GM12892 (cell line): ENCODE data around the gene MINDY3.

ENCODE experiments used
- POLR2A ChIP-seq: IDR thresholded peaks from 2 replicates; pipeline ENCODE4 v1.6.1; 2011; ENCODE audit warnings: low read depth, low read length, control low read depth
- POLR2AphosphoS5 ChIP-seq: IDR thresholded peaks from 2 replicates; pipeline ENCODE4 v1.6.1; 2011; ENCODE audit warnings: low read depth, low read length, control low read depth
- TAF1 ChIP-seq: IDR thresholded peaks from 2 replicates; pipeline ENCODE4 v1.6.1; 2011; ENCODE audit warnings: low read depth, mild to moderate bottlenecking, control low read depth, low read length, borderline replicate concordance

- TF ChIP-seq POLR2A (no peak), TAF1 (no peak), POLR2AphosphoS5 (no peak)
Measured at GRCh38 chr10:15782851-15783250, 77.5 kb downstream of the MINDY3 start.
